HG03045 (cell line): ENCODE results near the gene CGB3.

Experiments
- ATAC-seq: cut with Tn5 transposase; IDR thresholded peaks from one replicate; pipeline ENCODE4 v1.9.1; 2021; ENCODE audit warnings: mild to moderate bottlenecking, moderate library complexity; ENCODE audit not compliant: unreplicated experiment

Gene CGB3

DNA sequence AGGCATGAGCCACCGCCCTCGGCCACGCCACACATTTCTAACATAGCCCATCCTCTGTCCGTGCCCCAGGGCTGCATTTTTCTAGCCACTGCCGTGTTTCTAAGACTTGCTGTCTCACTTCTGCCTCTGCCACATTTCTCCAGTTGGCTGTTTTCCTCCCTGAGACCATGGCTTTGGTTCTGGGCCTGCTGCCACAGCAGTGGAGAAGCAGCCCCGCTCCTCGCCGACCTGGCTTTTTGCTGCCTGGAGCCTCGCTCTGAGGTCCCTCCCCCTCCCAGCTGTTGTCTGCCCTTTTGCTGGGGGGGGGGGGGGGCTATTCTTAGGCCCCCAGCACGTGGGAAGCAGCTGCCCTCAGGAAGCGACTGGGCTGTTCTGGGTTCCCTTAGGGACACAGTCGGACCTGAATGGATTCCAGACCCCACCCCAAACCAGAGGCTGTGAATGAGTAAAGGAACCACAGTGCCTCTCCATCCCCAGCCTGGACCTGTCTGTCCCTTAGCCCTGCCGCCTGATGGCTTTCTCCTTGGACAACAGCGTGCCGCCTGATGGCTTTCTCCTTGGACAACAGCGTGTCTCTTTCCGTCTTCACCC lies 34.3 kb downstream of the CGB3 start:
- ATAC-seq, result no peak

DNA sequence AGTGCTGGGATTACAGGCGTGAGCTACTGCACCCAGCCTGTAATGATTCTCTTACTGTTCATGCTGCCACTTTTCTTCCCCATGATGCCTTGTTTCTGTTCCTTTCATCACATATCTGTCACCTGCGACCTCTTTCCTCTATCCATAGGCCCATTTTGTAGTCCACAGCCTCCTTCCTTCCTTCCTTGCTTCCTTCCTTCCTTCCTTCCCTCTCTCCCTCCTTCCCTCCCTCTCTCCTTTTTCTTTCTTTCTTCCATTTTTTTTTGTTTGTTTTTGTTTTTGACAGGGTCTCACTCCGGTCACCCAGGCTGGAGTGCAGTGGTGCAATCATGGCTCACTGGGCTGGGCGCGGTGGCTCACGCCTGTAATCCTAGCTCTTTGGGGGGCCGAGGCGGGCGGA lies 35.3 kb downstream of the CGB3 start:
- ATAC-seq, result no peak

DNA sequence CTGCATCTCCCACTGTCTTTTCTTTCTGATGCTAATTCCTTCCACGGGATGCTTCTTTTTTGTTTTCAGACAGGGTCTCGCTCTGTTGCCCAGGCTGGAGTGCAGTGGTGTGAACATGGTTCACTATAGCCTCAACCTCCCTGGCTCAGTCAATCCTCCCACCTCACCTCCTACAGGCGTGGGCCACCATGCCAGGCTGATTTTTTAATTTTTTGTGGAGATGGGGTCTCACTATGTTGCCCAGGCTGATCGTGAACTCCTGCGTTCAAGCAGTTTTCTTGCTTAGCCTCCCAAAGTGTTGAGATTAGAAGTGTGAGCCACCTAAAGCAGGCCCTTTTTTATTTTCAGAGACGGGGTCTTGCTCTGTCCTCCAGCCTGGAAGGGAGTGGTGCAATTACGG lies 35.8 kb downstream of the CGB3 start:
- ATAC-seq, result no peak

DNA sequence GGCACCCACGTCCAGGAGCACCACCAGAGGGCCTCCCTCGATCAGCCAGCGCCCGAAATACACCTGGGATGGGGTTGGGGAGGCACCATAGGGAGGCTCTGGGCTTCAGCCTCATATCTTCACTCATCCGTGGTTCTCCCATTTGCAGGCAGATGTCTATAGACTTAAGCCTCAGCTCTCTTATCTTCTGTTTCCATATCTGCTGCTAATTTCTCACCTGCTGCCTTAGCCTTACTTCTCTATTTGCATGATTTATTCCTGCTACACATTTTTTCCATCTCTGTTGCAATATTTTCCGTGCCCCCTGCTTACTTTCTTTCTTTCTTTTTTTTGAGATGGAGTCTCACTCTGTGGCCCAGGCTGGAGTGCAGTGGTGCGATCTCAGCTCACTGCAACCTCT lies 36.8 kb downstream of the CGB3 start:
- no peak for ATAC-seq

DNA sequence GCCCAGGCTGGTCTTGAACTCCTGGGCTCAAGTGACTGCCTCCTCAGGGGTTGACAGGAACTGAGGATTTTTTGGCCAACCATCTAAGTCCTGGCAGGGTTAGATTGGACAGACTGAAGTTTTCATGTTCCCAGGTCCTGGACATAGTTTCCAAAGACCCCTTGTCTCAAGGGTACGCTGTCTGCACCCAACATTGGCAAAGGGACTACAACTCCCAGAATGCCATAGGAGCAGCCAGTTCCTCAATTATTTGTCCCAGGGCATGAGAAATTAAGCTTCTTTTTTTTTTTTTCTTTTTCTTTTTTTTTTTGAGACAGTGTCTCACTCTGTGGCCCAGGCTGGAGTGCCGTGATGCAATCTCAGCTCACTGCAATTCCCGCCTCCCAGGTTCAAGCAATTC lies 37.9 kb downstream of the CGB3 start:
- ATAC-seq, result no peak

DNA sequence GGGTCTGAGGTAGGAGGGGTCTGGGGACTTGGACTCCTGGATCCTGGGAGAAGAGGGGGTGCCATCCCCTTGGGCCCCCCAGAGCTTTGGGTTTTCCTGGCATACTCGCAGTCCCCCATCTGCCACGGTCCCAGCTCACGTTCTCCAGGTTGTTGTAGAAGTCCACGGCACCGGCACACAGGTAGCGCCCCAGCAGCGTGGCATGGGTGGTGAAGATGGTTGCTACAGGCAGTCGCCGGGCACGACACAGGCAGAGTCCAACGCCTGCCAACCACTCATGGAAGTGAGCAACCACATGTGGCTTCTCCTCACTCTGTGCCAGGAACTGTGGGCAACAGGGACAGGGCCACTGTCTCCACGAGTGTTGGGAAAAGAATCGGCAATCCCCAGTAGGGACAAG lies 38.4 kb downstream of the CGB3 start:
- no peak for ATAC-seq

DNA sequence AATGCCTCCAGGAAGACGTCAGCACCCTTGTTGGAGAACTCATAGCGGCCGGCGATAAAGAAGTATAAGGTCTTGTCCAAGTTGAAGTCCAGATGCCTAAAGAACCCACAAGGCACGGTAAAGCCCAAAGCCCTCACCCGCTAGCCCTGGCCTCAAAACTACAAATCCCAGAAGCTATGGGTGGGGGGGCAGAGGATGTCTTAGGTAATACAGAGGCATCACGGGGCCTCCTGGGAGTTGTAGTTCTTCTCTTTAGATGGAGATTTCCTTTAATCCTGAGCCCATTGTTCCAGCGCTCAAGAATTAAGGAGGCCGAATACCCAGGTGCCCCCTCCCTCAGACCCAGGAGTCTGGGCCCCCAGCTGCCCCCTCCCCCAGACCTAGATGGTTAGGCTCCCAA lies 41.9 kb downstream of the CGB3 start:
- no peak for ATAC-seq

DNA sequence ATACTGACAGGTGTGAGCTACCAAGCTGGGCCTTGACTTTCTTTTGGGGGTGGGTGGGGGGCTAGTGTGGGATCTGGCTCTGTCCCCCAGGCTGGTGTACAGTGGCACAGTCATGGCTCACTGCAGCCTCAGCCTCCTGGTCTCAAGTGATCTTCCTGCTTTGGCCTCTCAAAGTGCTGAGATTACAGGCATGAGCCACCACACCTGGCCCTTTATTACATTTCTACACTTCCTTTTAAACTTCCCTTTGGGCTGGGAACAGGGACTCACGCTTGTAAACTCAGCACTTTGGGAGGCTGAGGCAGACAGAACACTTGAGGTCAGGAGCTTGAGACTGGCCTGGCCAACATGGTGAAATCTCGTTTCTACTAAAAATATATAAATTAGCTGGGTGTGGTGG lies 47.1 kb downstream of the CGB3 start:
- no peak for ATAC-seq

DNA sequence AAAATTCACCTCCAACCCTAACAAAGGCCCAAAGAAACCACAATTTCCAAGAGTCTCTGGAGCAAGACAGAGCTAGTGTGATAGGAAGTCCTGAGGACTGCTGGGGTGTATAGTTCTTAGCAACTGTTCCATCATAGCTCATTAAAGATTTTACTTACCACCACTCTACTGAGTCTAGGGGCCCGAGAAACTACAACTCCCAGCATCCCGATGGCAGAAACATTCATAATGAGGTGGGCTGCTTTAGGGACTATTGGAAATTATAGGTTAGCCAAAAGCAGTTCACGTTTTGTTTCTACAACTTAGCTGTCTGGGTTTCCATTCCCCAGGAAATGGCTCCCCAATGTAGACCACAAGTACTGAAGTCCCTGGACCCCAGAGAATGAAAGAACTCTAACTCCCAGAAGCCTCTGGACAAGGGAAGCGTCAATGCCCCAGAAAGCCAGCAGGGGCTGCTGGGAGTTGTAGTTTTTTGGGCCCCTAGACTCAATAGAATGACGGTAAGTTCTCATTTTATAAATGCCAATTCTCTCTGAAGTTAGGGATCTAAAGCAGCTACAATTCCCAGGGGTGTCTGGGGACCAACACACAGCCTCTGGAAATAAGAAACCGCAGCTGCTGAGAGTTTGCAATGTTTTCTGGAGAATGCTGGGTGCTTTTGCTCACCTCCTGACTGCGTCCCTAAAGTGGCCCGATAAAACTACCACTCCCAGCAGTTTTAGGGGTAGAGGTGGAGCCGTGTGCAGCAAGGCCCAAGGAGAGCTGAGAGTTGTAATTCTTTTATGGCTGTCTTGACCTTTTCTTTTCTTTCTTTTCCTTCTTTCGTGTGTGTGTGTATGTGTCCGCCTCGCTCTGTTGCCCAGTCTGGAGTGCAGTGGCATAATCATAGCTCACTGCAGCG lies 47.9 kb downstream of the CGB3 start:
- no peak for ATAC-seq
